ENCODE results near the gene ZACN. TPM values are rescaled to one million over a fixed set of nuclear protein-coding genes. Genes with fewer than 3 reads are reported as not detected.

The ZACN gene
- total RNA-seq, 1 experiment from 2014 or later, result 0.09 TPM

GRCh38 chr17:76125391-76125675 lies 46.4 kb downstream of the ZACN start:
- Histone ChIP-seq H4K91ac (ENCODE audit: insufficient read length, low read depth, low read length) (no peak overlapping the region), H3K9ac (ENCODE audit: extremely low read depth, insufficient read length, low read length) (no peak overlapping the region), H3K4ac (ENCODE audit: low read depth, low read length) (no peak overlapping the region), H3K9me3 (ENCODE audit: control insufficient read depth, low read depth, low read length) (no peaks in the 10 kb centered on the region), H2BK5ac (ENCODE audit: insufficient read length, low read length) (no peak overlapping the region), H4K5ac (ENCODE audit: insufficient read length, low read depth, low read length) (no peak overlapping the region), H3K14ac (ENCODE audit: insufficient read depth, low read length) (no peak overlapping the region), H2BK120ac (ENCODE audit: low read depth, low read length, poor library complexity, severe bottlenecking) (no peak overlapping the region), H3K79me2 (ENCODE audit: insufficient read depth, low read length) (no peaks in the 10 kb centered on the region), H3K27me3 (ENCODE audit: insufficient read depth, low read length) (no peaks in the 10 kb centered on the region), H2AK5ac (ENCODE audit: insufficient read length, low read length) (no peak overlapping the region), H3K18ac (ENCODE audit: insufficient read length, low read depth, low read length) (no peak overlapping the region), H3K4me2 (ENCODE audit: insufficient read depth, insufficient read length, low read length) (no peak overlapping the region), H3K23ac (ENCODE audit: insufficient read length, low read depth, low read length) (no peak overlapping the region), H2AFZ (ENCODE audit: low read length) (no peak overlapping the region), H3K4me1 (ENCODE audit: insufficient read depth, low read length) (no peaks in the 10 kb centered on the region; the same call in 1 of the 2 replicates), H3K27ac (ENCODE audit: insufficient read length, low read depth, low read length) (no peak overlapping the region), H4K20me1 (ENCODE audit: control insufficient read depth, insufficient read depth, insufficient read length) (no peaks in the 10 kb centered on the region), H3K79me1 (ENCODE audit: insufficient read depth, low read depth, low read length, poor library complexity, severe bottlenecking) (no peaks in the 10 kb centered on the region), H2BK20ac (ENCODE audit: low read depth, low read length, poor library complexity, severe bottlenecking) (no peak overlapping the region), H3K23me2 (ENCODE audit: insufficient read length, low read depth, low read length, poor library complexity, severe bottlenecking) (no peaks in the 10 kb centered on the region), H2BK15ac (ENCODE audit: low read depth, low read length) (no peak overlapping the region), H2BK12ac (ENCODE audit: insufficient read length, low read depth, low read length) (no peak overlapping the region), H4K8ac (replicated peaks; ENCODE audit: insufficient read length, low read depth, low read length) (no peak overlapping the region), H3T11ph (ENCODE audit: low read length) (no peak overlapping the region), H3K56ac (ENCODE audit: insufficient read length, low read depth, low read length) (no peak overlapping the region)
- Mint-ChIP-seq H3K4me3 (no peak overlapping the region), H3K36me3 (ENCODE audit: insufficient read depth in 1 of 3, low read depth in 3 of 3) (no peaks in the 10 kb centered on the region), H3K27ac (no peak overlapping the region), H3K9me3 (no peaks in the 10 kb centered on the region), H3K27me3 (ENCODE audit: low read depth) (peaks cover 8% of the 10 kb centered on the region), H3K4me1 (peaks cover 25 to 27% of the 10 kb centered on the region in 2 experiments)
- TF ChIP-seq, protein P1, sequence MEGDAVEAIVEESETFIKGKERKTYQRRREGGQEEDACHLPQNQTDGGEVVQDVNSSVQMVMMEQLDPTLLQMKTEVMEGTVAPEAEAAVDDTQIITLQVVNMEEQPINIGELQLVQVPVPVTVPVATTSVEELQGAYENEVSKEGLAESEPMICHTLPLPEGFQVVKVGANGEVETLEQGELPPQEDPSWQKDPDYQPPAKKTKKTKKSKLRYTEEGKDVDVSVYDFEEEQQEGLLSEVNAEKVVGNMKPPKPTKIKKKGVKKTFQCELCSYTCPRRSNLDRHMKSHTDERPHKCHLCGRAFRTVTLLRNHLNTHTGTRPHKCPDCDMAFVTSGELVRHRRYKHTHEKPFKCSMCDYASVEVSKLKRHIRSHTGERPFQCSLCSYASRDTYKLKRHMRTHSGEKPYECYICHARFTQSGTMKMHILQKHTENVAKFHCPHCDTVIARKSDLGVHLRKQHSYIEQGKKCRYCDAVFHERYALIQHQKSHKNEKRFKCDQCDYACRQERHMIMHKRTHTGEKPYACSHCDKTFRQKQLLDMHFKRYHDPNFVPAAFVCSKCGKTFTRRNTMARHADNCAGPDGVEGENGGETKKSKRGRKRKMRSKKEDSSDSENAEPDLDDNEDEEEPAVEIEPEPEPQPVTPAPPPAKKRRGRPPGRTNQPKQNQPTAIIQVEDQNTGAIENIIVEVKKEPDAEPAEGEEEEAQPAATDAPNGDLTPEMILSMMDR (conservative IDR thresholded peaks at IDR 0.05), result no peak
- DNase-seq, result no peak
- WGBS (ENCODE audit: extremely low coverage, insufficient read length, low lambda C conversion rate), result no CpG with 5 or more reads among the region's 5 CpGs
